GM23248 (cell line): ENCODE data around the gene ZBTB20. TPM values are rescaled to one million over a fixed set of nuclear protein-coding genes. Genes with fewer than 3 reads are reported as not detected.

Experiments
- DNase-seq: peaks from one replicate; pipeline ENCODE4 v3.0.0-alpha.2; 2015
- H2AFZ ChIP-seq: fragments of 200-600 bp; sonication (generic); 2 replicates; pipeline ENCODE4 v1.6.1; 2016; ENCODE audit warnings: antibody characterized with exemption
- H3F3A ChIP-seq: fragments of 200-600 bp; sonication (generic); 2 replicates; pipeline ENCODE4 v1.6.1; 2016; ENCODE audit warnings: mild to moderate bottlenecking, antibody characterized with exemption, mixed run types; ENCODE audit not compliant: insufficient read depth
- H3K27ac ChIP-seq: fragments of 200-600 bp; sonication (generic); 2 replicates; pipeline ENCODE4 v1.5.1; 2016; ENCODE audit warnings: mild to moderate bottlenecking
- H3K27me3 ChIP-seq: fragments of 200-600 bp; sonication (generic); replicated peaks from 2 replicates; pipeline ENCODE4 v1.6.1; 2016; ENCODE audit warnings: mild to moderate bottlenecking; ENCODE audit not compliant: insufficient read depth
- H3K36me3 ChIP-seq: fragments of 200-600 bp; sonication (generic); 2 replicates; pipeline ENCODE4 v1.6.1; 2016; ENCODE audit warnings: low read depth, mild to moderate bottlenecking
- H3K4me1 ChIP-seq: fragments of 200-600 bp; sonication (generic); 2 replicates; pipeline ENCODE4 v1.6.1; 2016; ENCODE audit warnings: mild to moderate bottlenecking; ENCODE audit not compliant: insufficient read depth
- H3K4me2 ChIP-seq: fragments of 200-600 bp; sonication (generic); one replicate; pipeline ENCODE4 v1.6.1; 2016; ENCODE audit warnings: mild to moderate bottlenecking; ENCODE audit not compliant: unreplicated experiment
- H3K4me3 ChIP-seq: fragments of 200-600 bp; sonication (generic); 2 replicates; pipeline ENCODE4 v1.5.1; 2016; ENCODE audit warnings: mild to moderate bottlenecking
- H3K79me2 ChIP-seq: fragments of 200-600 bp; sonication (generic); 2 replicates; pipeline ENCODE4 v1.6.1; 2016; ENCODE audit warnings: mild to moderate bottlenecking; ENCODE audit not compliant: insufficient read depth
- H3K9ac ChIP-seq: fragments of 200-600 bp; sonication (generic); 2 replicates; pipeline ENCODE4 v1.6.1; 2016; ENCODE audit warnings: mild to moderate bottlenecking
- H3K9me2 ChIP-seq: fragments of 200-600 bp; sonication (generic); 2 replicates; pipeline ENCODE4 v1.6.1; 2016; ENCODE audit warnings: mixed run types, mild to moderate bottlenecking, moderate library complexity; ENCODE audit not compliant: insufficient read depth
- H3K9me3 ChIP-seq: fragments of 200-600 bp; sonication (generic); one replicate; pipeline ENCODE4 v1.6.1; 2017; ENCODE audit warnings: low read depth
- H4K20me1 ChIP-seq: fragments of 200-600 bp; sonication (generic); 2 replicates; pipeline ENCODE4 v1.6.0; 2016; ENCODE audit not compliant: insufficient read depth
- EZH2 ChIP-seq: fragments of 200-600 bp; sonication (generic); IDR thresholded peaks from 2 replicates; pipeline ENCODE4 v1.6.1; 2018; ENCODE audit warnings: antibody characterized with exemption, mild to moderate bottlenecking; ENCODE audit not compliant: insufficient read depth, poor library complexity, severe bottlenecking
- EZH2phosphoT487 ChIP-seq: fragments of 200-600 bp; sonication (generic); IDR thresholded peaks from 2 replicates; pipeline ENCODE4 v1.6.1; 2018; ENCODE audit warnings: antibody characterized with exemption, moderate library complexity, mild to moderate bottlenecking, low read depth; ENCODE audit not compliant: insufficient read depth
- WGBS, 2 experiments: methylation state at CpG; one replicate each; pipeline ENCODE4 v1.1.6; 2015 to 2017; ENCODE audit warnings: low lambda C conversion rate in 2 of 2, low coverage in 1 of 2; ENCODE audit errors: missing lambda C conversion rate in 2 of 2; 5-methylcytosine and 5-hydroxymethylcytosine counted together
- in situ Hi-C: fragments of 300-500 bp; cut with MboI; formaldehyde crosslinking; loops from 2 replicates; pipeline ENCODE4 v1.15.0; 2020
- polyA plus RNA-seq: library from polyadenylated mRNA; unstranded; fragments of >200 nt; fragmentation: Nextera tagmentation; extraction: Ambion mirVana; gene quantifications from 2 replicates; pipeline ENCODE4 v1.2.1, GENCODE V29; 2016
- total RNA-seq: library from RNA; depleted of rRNA; stranded (reverse); fragments of >200 nt; shearing (Covaris generic); gene quantifications from 2 replicates; pipeline ENCODE4 v1.2.3, GENCODE V29; 2014

ZBTB20 gene
- total and polyA plus RNA-seq, 2 experiments from 2014 or later, result 9.2 to 12.2 TPM

GRCh38 chr3:114718071-114718897, 428.8 kb downstream of the ZBTB20 start:
- TF ChIP-seq EZH2, result no peak
- no peak for TF ChIP-seq EZH2phosphoT487
- Histone ChIP-seq H3K36me3 (no peaks in the 10 kb centered on the region), H3K4me1 (no peaks in the 10 kb centered on the region), H3K9me2 (no peaks in the 10 kb centered on the region), H3K9ac (no peak overlapping the region), H3K27me3 (no peaks in the 10 kb centered on the region), H3K79me2 (no peaks in the 10 kb centered on the region), H3K27ac (no peak overlapping the region), H2AFZ (no peak overlapping the region), H4K20me1 (no peaks in the 10 kb centered on the region), H3K9me3 (no peaks in the 10 kb centered on the region), H3K4me2 (no peak overlapping the region), H3F3A (no peaks in the 10 kb centered on the region), H3K4me3 (no peak overlapping the region)
- 69 to 73% methylated on average over 7 of the region's 7 CpGs for WGBS, 2 experiments
- no peak for DNase-seq
- in situ Hi-C loops, result no loop called here

GRCh38 chr3:114716916-114717315, 430.2 kb downstream of the ZBTB20 start:
- no peak overlapping the region for H2AFZ ChIP-seq
- in situ Hi-C loops, result no loop called here
- H3K36me3 ChIP-seq, result no peaks in the 10 kb centered on the region
- H3K4me1 ChIP-seq, result no peaks in the 10 kb centered on the region
- H3K27ac ChIP-seq, result no peak overlapping the region
- H3K4me3 ChIP-seq, result no peak overlapping the region
- H3K9me3 ChIP-seq, result no peaks in the 10 kb centered on the region
- no peaks in the 10 kb centered on the region for H3K79me2 ChIP-seq
- H3F3A ChIP-seq, result no peaks in the 10 kb centered on the region
- no peak for TF ChIP-seq EZH2phosphoT487
- TF ChIP-seq EZH2, result no peak
- no peaks in the 10 kb centered on the region for H3K27me3 ChIP-seq
- H3K9ac ChIP-seq, result no peak overlapping the region
- DNase-seq, result no peak
- no peaks in the 10 kb centered on the region for H3K9me2 ChIP-seq
- no peak overlapping the region for H3K4me2 ChIP-seq
- H4K20me1 ChIP-seq, result no peaks in the 10 kb centered on the region

- no peaks in the 10 kb centered on the region for H3K27me3 ChIP-seq
- H3K9ac ChIP-seq, result no peak overlapping the region
- H3F3A ChIP-seq, result no peaks in the 10 kb centered on the region
- no peak overlapping the region for H3K4me3 ChIP-seq
- in situ Hi-C loops, result no loop called here
- no peaks in the 10 kb centered on the region for H3K36me3 ChIP-seq
- DNase-seq, result no peak
- H3K4me2 ChIP-seq, result no peak overlapping the region
- H3K79me2 ChIP-seq, result no peaks in the 10 kb centered on the region
- TF ChIP-seq EZH2phosphoT487 (no peak), EZH2 (no peak)
- H3K9me3 ChIP-seq, result no peaks in the 10 kb centered on the region
- no peaks in the 10 kb centered on the region for H4K20me1 ChIP-seq
- no peak overlapping the region for H2AFZ ChIP-seq
- no peaks in the 10 kb centered on the region for H3K4me1 ChIP-seq
- no peak overlapping the region for H3K27ac ChIP-seq
- WGBS, 2 experiments, result 70 to 72% methylated on average over 5 of the region's 5 CpGs
- no peaks in the 10 kb centered on the region for H3K9me2 ChIP-seq
These were observed 431.0 kb downstream of the ZBTB20 start for GRCh38 chr3:114716126-114716525.

GRCh38 chr3:114714957-114715460, 432.1 kb downstream of the ZBTB20 start:
- Histone ChIP-seq H3K9ac (no peak overlapping the region), H3K4me3 (no peak overlapping the region), H2AFZ (no peak overlapping the region), H3K79me2 (no peaks in the 10 kb centered on the region), H3K9me2 (no peaks in the 10 kb centered on the region), H3F3A (no peaks in the 10 kb centered on the region), H3K36me3 (no peaks in the 10 kb centered on the region), H3K27me3 (no peaks in the 10 kb centered on the region), H3K27ac (no peak overlapping the region), H3K4me2 (no peak overlapping the region), H4K20me1 (no peaks in the 10 kb centered on the region), H3K9me3 (no peaks in the 10 kb centered on the region), H3K4me1 (no peaks in the 10 kb centered on the region)
- in situ Hi-C loops, result no loop called here
- WGBS, 2 experiments, result 55 to 63% methylated on average over 7 of the region's 7 CpGs
- TF ChIP-seq EZH2 (no peak), EZH2phosphoT487 (no peak)
- DNase-seq, result no peak

GRCh38 chr3:114714237-114714636, 432.9 kb downstream of the ZBTB20 start:
- H3K4me3 ChIP-seq, result no peak overlapping the region
- H3K9ac ChIP-seq, result no peak overlapping the region
- no peaks in the 10 kb centered on the region for H3K9me2 ChIP-seq
- H4K20me1 ChIP-seq, result no peaks in the 10 kb centered on the region
- H3K9me3 ChIP-seq, result no peaks in the 10 kb centered on the region
- no peak for DNase-seq
- peaks cover 6% of the 10 kb centered on the region for H3K4me1 ChIP-seq
- no peak overlapping the region for H3K4me2 ChIP-seq
- H3K79me2 ChIP-seq, result no peaks in the 10 kb centered on the region
- no peaks in the 10 kb centered on the region for H3K27me3 ChIP-seq
- no peaks in the 10 kb centered on the region for H3K36me3 ChIP-seq
- TF ChIP-seq EZH2 (no peak), EZH2phosphoT487 (no peak)
- in situ Hi-C loops, result no loop called here
- 83 to 100% methylated on average over 2 of the region's 2 CpGs for WGBS, 2 experiments
- no peaks in the 10 kb centered on the region for H3F3A ChIP-seq
- no peak overlapping the region for H2AFZ ChIP-seq
- no peak overlapping the region for H3K27ac ChIP-seq
